Neural cell (in vitro differentiated cells): Measurements from ENCODE around the gene KBTBD13. TPM values are rescaled to one million over a fixed set of nuclear protein-coding genes. Genes with fewer than 3 reads are reported as not detected.

ENCODE experiments used
- H2AFZ ChIP-seq: fragments of 200-600, 300-800 bp; sonication (generic), shearing (Covaris generic); 2 replicates; pipeline ENCODE4 v1.6.0; 2014; ENCODE audit warnings: low read depth, mild to moderate bottlenecking, antibody characterized with exemption, low read length, moderate library complexity
- H3F3A ChIP-seq: fragments of 200-600 bp; shearing (Covaris generic); 2 replicates; pipeline ENCODE4 v1.6.1; 2016; ENCODE audit warnings: mild to moderate bottlenecking, moderate library complexity, mixed read lengths, antibody characterized with exemption, low read length; ENCODE audit not compliant: insufficient read depth, poor library complexity, severe bottlenecking
- H3K27ac ChIP-seq: fragments of 200-600, 300-800 bp; sonication (generic), shearing (Covaris generic); 2 replicates; pipeline ENCODE4 v1.5.1; 2014; ENCODE audit warnings: mild to moderate bottlenecking, low read length, moderate library complexity
- H3K27me3 ChIP-seq: fragments of 300-800, 200-600 bp; sonication (generic), shearing (Covaris generic); 2 replicates; pipeline ENCODE4 v1.6.0; 2014; ENCODE audit warnings: mild to moderate bottlenecking, low read depth, low read length, moderate library complexity; ENCODE audit not compliant: insufficient read depth
- H3K36me3 ChIP-seq: fragments of 300-800, 200-600 bp; sonication (generic), shearing (Covaris generic); 2 replicates; pipeline ENCODE4 v1.5.1; 2014; ENCODE audit warnings: mild to moderate bottlenecking, antibody characterized with exemption, low read length, moderate library complexity; ENCODE audit not compliant: insufficient read depth
- H3K4me2 ChIP-seq: fragments of 300-800, 200-600 bp; sonication (generic), shearing (Covaris generic); 2 replicates; pipeline ENCODE4 v1.6.0; 2014; ENCODE audit warnings: mild to moderate bottlenecking, low read length
- H3K4me3 ChIP-seq: fragments of 300-800, 200-600 bp; sonication (generic), shearing (Covaris generic); 2 replicates; pipeline ENCODE4 v1.5.1; 2014; ENCODE audit warnings: mild to moderate bottlenecking, low read length, moderate library complexity
- H3K79me2 ChIP-seq: fragments of 200-600 bp; shearing (Covaris generic); replicated peaks from 2 replicates; pipeline ENCODE4 v1.6.0; 2014; ENCODE audit warnings: mild to moderate bottlenecking, low read length, moderate library complexity; ENCODE audit not compliant: insufficient read depth
- H3K9ac ChIP-seq: fragments of 300-800, 200-600 bp; sonication (generic), shearing (Covaris generic); 2 replicates; pipeline ENCODE4 v1.6.1; 2016; ENCODE audit warnings: mild to moderate bottlenecking, low read length, mixed read lengths
- H3K9me2 ChIP-seq: fragments of 200-600 bp; shearing (Covaris generic); 2 replicates; pipeline ENCODE4 v1.6.1; 2016; ENCODE audit warnings: mild to moderate bottlenecking, low read length, mixed read lengths; ENCODE audit not compliant: insufficient read depth
- H3K9me3 ChIP-seq: fragments of 200-600, 300-800 bp; sonication (generic), shearing (Covaris generic); 2 replicates; pipeline ENCODE4 v1.6.1; 2016; ENCODE audit warnings: mild to moderate bottlenecking, mixed run types, low read length, moderate library complexity, mixed read lengths
- H4K20me1 ChIP-seq: fragments of 200-600 bp; shearing (Covaris generic); 2 replicates; pipeline ENCODE4 v1.6.1; 2016; ENCODE audit warnings: mild to moderate bottlenecking, mixed run types; ENCODE audit not compliant: insufficient read depth
- CTCF ChIP-seq: fragments of 450-650 bp; IDR thresholded peaks from 2 replicates; pipeline ENCODE4 v1.5.1; 2014; ENCODE audit warnings: antibody characterized with exemption, mild to moderate bottlenecking, moderate library complexity; ENCODE audit not compliant: poor library complexity, severe bottlenecking
- EP300 ChIP-seq: fragments of 450-650 bp; conservative IDR thresholded peaks from 2 replicates; pipeline ENCODE4 v1.6.1; 2014; ENCODE audit warnings: antibody characterized with exemption, mild to moderate bottlenecking, moderate library complexity; ENCODE audit not compliant: poor library complexity, severe bottlenecking
- EZH2 ChIP-seq: fragments of 200-600, 300-800 bp; shearing (Covaris generic), sonication (generic); IDR thresholded peaks from 2 replicates; pipeline ENCODE4 v1.6.1; 2014; ENCODE audit warnings: antibody characterized with exemption, low read length, borderline replicate concordance, mild to moderate bottlenecking; ENCODE audit not compliant: insufficient read depth, poor library complexity, severe bottlenecking
- MXI1 ChIP-seq: fragments of 450-650 bp; conservative IDR thresholded peaks from 2 replicates; pipeline ENCODE4 v1.6.1; 2014; ENCODE audit warnings: antibody characterized with exemption, mild to moderate bottlenecking; ENCODE audit not compliant: poor library complexity, severe bottlenecking
- POLR2AphosphoS5 ChIP-seq: IDR thresholded peaks from 2 replicates; pipeline ENCODE4 v1.6.1; 2012
- RAD21 ChIP-seq: fragments of 450-650 bp; conservative IDR thresholded peaks from 2 replicates; pipeline ENCODE4 v1.6.1; 2014; ENCODE audit warnings: antibody characterized with exemption, mild to moderate bottlenecking, moderate library complexity
- REST ChIP-seq: IDR thresholded peaks from 2 replicates; pipeline ENCODE4 v1.6.1; 2012; ENCODE audit warnings: borderline replicate concordance
- SMC3 ChIP-seq: fragments of 450-650 bp; conservative IDR thresholded peaks from 2 replicates; pipeline ENCODE4 v1.6.1; 2014; ENCODE audit warnings: antibody characterized with exemption, mild to moderate bottlenecking, moderate library complexity; ENCODE audit not compliant: poor library complexity
- TAF1 ChIP-seq: IDR thresholded peaks from 2 replicates; pipeline ENCODE4 v1.6.1; 2012; ENCODE audit warnings: low read depth
- polyA plus RNA-seq: library from polyadenylated mRNA; depleted of rRNA; stranded (reverse); fragments of >200 nt; gene quantifications from 2 replicates; pipeline ENCODE4 v1.2.3, GENCODE V29; 2014

Gene KBTBD13
- polyA plus RNA-seq, 1 donor from 2014 or later: not detected

- Histone ChIP-seq H3K27me3 (peaks cover 11% of the 10 kb centered on the region), H4K20me1 (no peaks in the 10 kb centered on the region), H3K4me3 (no peak overlapping the region), H3K9ac (no peak overlapping the region), H3K36me3 (no peaks in the 10 kb centered on the region), H3K27ac (no peak overlapping the region), H2AFZ (no peak overlapping the region), H3K9me2 (no peaks in the 10 kb centered on the region), H3K4me2 (no peak overlapping the region), H3K9me3 (no peaks in the 10 kb centered on the region), H3K79me2 (no peaks in the 10 kb centered on the region), H3F3A (no peaks in the 10 kb centered on the region)
- TF ChIP-seq EP300: no peak
- no peak for TF ChIP-seq MXI1
- TF ChIP-seq REST: no peak
- TF ChIP-seq CTCF: no peak
- no peak for TF ChIP-seq RAD21
- no peak for TF ChIP-seq EZH2
- no peak for TF ChIP-seq TAF1
- TF ChIP-seq POLR2AphosphoS5: no peak
- no peak for TF ChIP-seq SMC3
Observed at GRCh38 chr15:65089206-65089824, 12.8 kb downstream of the KBTBD13 start.

GRCh38 chr15:65091946-65092770 lies 15.6 kb downstream of the KBTBD13 start:
- no peaks in the 10 kb centered on the region for H3K36me3 ChIP-seq
- H3K27me3 ChIP-seq: no peaks in the 10 kb centered on the region
- no peaks in the 10 kb centered on the region for H4K20me1 ChIP-seq
- no peaks in the 10 kb centered on the region for H3K9me2 ChIP-seq
- TF ChIP-seq EP300 (no peak), SMC3 (no peak), REST (no peak), RAD21 (no peak), CTCF (no peak)
- H3K79me2 ChIP-seq: no peaks in the 10 kb centered on the region
- no peak overlapping the region for H3K4me3 ChIP-seq
- H3K9me3 ChIP-seq: no peaks in the 10 kb centered on the region
- H2AFZ ChIP-seq: no peak overlapping the region
- no peak overlapping the region for H3K4me2 ChIP-seq
- no peak overlapping the region for H3K27ac ChIP-seq
- H3K9ac ChIP-seq: no peak overlapping the region
- no peaks in the 10 kb centered on the region for H3F3A ChIP-seq
